Measurements from ENCODE around the gene GPR148. TPM values are rescaled to one million over a fixed set of nuclear protein-coding genes. Genes with fewer than 3 reads are reported as not detected.
"Not testable (repeated sequence)": the region's sequence is repeated elsewhere in the genome, so short reads cannot be mapped to it uniquely, and the experiment has no call there.

Gene GPR148, protein sequence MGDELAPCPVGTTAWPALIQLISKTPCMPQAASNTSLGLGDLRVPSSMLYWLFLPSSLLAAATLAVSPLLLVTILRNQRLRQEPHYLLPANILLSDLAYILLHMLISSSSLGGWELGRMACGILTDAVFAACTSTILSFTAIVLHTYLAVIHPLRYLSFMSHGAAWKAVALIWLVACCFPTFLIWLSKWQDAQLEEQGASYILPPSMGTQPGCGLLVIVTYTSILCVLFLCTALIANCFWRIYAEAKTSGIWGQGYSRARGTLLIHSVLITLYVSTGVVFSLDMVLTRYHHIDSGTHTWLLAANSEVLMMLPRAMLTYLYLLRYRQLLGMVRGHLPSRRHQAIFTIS
- total RNA-seq (2014; rRNA removed; shearing (Covaris generic)) (not detected in 2 replicates), total RNA-seq (2022) (not detected in 2 replicates), Bru-seq, nascent RNA (percentile 15 among the genes with signal in this experiment), BruChase-seq, experiment 1, labeled RNA remaining after a 6-hour chase (not detected), BruChase-seq, experiment 2, labeled RNA remaining after a 2-hour chase (not detected)
- long read RNA-seq, result 0 reads

DNA sequence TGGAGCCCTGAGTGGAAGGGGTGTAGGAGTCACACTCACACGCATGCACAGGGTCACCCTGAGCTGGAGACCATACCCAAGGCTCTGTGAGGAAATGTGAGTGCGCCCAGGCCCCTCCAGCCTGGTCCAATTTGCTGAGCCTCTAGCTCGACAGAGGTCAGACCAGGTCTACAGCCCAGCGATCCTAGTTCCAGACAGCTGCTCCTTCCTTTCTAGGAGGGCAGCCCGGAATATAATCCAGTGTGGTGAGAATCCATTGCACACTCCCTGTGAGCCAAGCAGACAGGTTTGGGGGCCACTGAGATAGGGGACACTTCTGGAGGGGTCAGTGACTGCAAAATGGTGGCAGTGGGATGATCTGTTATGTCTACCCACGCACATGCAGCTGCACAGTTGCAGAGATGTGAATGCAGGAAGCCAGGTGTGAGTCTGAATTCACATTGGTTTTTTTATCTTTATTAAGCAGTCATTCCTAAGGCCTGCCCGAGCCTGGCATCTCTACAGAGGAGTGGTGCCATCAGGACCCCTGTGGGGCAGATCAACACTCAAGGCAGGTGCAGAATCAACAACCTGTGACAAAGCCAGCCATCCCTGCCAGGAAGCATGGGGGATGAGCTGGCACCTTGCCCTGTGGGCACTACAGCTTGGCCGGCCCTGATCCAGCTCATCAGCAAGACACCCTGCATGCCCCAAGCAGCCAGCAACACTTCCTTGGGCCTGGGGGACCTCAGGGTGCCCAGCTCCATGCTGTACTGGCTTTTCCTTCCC, at the start of gene GPR148:
Gene GPR148 (plus strand): TSS at position 522 of the 768 bp plus-strand sequence. CDS start 82 bp downstream, at position 604.
- Histone ChIP-seq H3K27ac (ENCODE audit: low read depth, low read length, poor library complexity, severe bottlenecking) (no peak within 1 kb of the TSS), H3K79me2 (ENCODE audit: insufficient read depth, low read depth, low read length) (no peaks in the 10 kb centered on the region), H3K4me3 (ENCODE audit: low read depth, low read length, poor library complexity, severe bottlenecking) (peak within 1 kb of the TSS; percentile 62), H3K9me3 (ENCODE audit: low read length) (no peaks in the 10 kb centered on the region), H4K20me1 (ENCODE audit: insufficient read depth, low read length) (no peaks in the 10 kb centered on the region), H3K36me3 (ENCODE audit: insufficient read depth, low read length) (no peaks in the 10 kb centered on the region), H3K9me2 (ENCODE audit: insufficient read depth, low read length) (no peaks in the 10 kb centered on the region), H3K4me2 (ENCODE audit: low read length) (peak within 1 kb of the TSS; percentile 61), H3K4me1 (ENCODE audit: insufficient read depth, low read length, poor library complexity, severe bottlenecking) (peaks cover 11% of the 10 kb centered on the region), H2AFZ (ENCODE audit: low read length) (peak within 1 kb of the TSS; percentile 74)
- no TSS peak for BruUV-seq (replicated peaks)
- POLR2A ChIA-PET, result interaction anchor here (0.6 kb wide), 1 partner anchor 375 kb away, joined by 3 read pairs; no protein-coding TSS in a partner anchor
- CTCF ChIA-PET (ENCODE audit: unreplicated experiment), result no interaction called here
- DNase-seq (ENCODE audit: low spot score), result no peak
- intact Hi-C loops (cut with micrococcal nuclease; ENCODE audit: unreplicated experiment), result no loop called here
- no peak for TF ChIP-seq EZH2phosphoT487 (IDR thresholded peaks at IDR 0.05; ENCODE audit: borderline replicate concordance, low read depth, low read length)
- TF ChIP-seq, protein P1, sequence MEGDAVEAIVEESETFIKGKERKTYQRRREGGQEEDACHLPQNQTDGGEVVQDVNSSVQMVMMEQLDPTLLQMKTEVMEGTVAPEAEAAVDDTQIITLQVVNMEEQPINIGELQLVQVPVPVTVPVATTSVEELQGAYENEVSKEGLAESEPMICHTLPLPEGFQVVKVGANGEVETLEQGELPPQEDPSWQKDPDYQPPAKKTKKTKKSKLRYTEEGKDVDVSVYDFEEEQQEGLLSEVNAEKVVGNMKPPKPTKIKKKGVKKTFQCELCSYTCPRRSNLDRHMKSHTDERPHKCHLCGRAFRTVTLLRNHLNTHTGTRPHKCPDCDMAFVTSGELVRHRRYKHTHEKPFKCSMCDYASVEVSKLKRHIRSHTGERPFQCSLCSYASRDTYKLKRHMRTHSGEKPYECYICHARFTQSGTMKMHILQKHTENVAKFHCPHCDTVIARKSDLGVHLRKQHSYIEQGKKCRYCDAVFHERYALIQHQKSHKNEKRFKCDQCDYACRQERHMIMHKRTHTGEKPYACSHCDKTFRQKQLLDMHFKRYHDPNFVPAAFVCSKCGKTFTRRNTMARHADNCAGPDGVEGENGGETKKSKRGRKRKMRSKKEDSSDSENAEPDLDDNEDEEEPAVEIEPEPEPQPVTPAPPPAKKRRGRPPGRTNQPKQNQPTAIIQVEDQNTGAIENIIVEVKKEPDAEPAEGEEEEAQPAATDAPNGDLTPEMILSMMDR (conservative IDR thresholded peaks at IDR 0.05; ENCODE audit: low read length), result no peak

DNA sequence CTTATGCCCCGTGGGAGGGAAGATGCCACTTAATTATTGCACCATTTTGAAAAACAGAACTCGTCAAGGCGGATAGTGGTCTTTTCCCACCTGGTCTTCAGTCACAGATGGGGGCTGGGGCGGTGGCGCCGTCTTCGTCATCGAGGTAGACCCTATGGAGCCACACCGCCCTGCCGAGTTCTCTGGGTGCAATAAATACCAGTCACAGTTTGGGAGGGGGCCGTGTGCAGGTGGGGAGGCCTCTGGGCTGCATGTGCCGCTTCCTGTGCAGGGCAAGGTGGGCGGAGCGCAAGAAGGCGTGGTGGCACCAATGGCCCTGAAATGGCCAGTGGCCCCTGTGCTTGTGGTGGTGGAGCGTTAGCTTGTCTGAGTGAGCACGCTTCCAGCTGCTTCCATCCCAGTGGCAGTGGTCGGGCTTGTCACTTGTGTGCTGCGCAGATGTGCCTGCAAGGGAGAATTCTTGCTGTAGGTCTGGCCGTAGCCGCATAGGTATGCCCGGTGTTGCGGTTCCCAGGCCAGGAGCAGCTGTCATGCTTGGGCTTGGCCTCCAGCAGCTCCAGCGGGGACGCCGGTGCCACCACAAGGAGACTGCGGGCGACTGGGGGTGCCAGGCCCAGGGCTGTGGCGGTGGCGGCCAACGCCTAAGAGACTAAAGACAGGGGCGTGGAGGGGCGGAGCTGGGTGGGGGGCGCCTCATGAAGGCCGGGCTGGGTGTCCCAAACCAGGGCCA, 36.7 kb upstream of the GPR148 start:
- POLR2A ChIA-PET; H3K36me3 ChIP-seq (ENCODE audit: insufficient read depth, low read length); H2AFZ ChIP-seq (ENCODE audit: low read length); H4K20me1 ChIP-seq (ENCODE audit: insufficient read depth, low read length); H3K79me2 ChIP-seq (ENCODE audit: insufficient read depth, low read depth, low read length); CTCF ChIA-PET (ENCODE audit: unreplicated experiment); H3K4me3 ChIP-seq (ENCODE audit: low read depth, low read length, poor library complexity, severe bottlenecking); H3K27ac ChIP-seq (ENCODE audit: low read depth, low read length, poor library complexity, severe bottlenecking); DNase-seq (ENCODE audit: low spot score); BruUV-seq (replicated peaks); H3K4me2 ChIP-seq (ENCODE audit: low read length); intact Hi-C loops (cut with micrococcal nuclease; ENCODE audit: unreplicated experiment); H3K4me1 ChIP-seq (ENCODE audit: insufficient read depth, low read length, poor library complexity, severe bottlenecking); H3K9me3 ChIP-seq (ENCODE audit: low read length); H3K9me2 ChIP-seq (ENCODE audit: insufficient read depth, low read length): not testable (repeated sequence)

DNA sequence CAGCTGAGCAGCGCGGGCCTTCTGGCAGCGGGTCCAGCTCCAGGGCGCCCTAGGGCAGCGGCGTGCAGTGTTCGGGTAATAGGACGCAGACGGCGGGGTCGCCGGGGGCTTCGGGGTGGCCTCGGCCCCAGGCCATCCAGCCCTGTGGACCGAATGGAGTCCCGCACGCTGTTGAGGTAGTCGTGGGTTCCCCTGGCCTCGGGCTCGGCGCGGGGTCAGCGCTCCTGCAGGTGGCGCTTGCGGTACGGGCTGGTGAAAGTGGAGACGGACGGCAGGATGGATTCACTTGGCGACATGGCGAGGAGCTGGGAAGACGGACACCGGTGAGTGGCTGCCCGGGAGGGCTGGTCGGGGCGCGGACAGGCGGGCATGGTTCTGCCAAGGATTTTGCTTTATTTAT, 35.4 kb upstream of the GPR148 start:
- CTCF ChIA-PET (ENCODE audit: unreplicated experiment); intact Hi-C loops (cut with micrococcal nuclease; ENCODE audit: unreplicated experiment): not testable (repeated sequence)

DNA sequence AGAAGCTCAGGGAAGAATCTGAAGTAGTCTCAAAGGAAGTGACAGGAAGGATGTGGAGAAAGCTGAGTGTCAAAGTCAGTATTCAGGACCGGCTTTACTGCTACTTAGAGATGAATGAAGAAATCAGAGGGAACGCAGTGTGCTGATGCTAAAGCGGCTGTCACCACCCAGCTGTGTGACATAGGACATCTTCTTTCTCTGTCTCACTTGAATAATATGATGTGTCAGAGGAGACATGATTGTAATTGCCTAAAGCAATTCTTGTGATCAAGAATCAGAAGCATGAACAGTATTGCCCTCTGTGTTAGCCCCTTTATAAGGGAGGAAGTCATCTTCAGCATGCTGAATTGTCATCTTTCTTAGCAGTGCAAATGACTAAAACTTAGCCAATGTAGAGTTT, 25.6 kb upstream of the GPR148 start:
- H3K36me3 ChIP-seq (ENCODE audit: insufficient read depth, low read length); H4K20me1 ChIP-seq (ENCODE audit: insufficient read depth, low read length); intact Hi-C loops (cut with micrococcal nuclease; ENCODE audit: unreplicated experiment); H3K9me2 ChIP-seq (ENCODE audit: insufficient read depth, low read length); H3K27ac ChIP-seq (ENCODE audit: low read depth, low read length, poor library complexity, severe bottlenecking); H3K4me3 ChIP-seq (ENCODE audit: low read depth, low read length, poor library complexity, severe bottlenecking); H3K79me2 ChIP-seq (ENCODE audit: insufficient read depth, low read depth, low read length); BruUV-seq (replicated peaks); H3K4me2 ChIP-seq (ENCODE audit: low read length); H2AFZ ChIP-seq (ENCODE audit: low read length); DNase-seq (ENCODE audit: low spot score); CTCF ChIA-PET (ENCODE audit: unreplicated experiment); H3K9me3 ChIP-seq (ENCODE audit: low read length); POLR2A ChIA-PET; H3K4me1 ChIP-seq (ENCODE audit: insufficient read depth, low read length, poor library complexity, severe bottlenecking): not testable (repeated sequence)

More for the DNA sequence above, 35.4 kb upstream of the GPR148 start:
- H3K27ac ChIP-seq (ENCODE audit: low read depth, low read length, poor library complexity, severe bottlenecking); H3K9me3 ChIP-seq (ENCODE audit: low read length); H3K4me2 ChIP-seq (ENCODE audit: low read length); H2AFZ ChIP-seq (ENCODE audit: low read length); H3K9me2 ChIP-seq (ENCODE audit: insufficient read depth, low read length); POLR2A ChIA-PET; DNase-seq (ENCODE audit: low spot score); BruUV-seq (replicated peaks); H4K20me1 ChIP-seq (ENCODE audit: insufficient read depth, low read length); H3K79me2 ChIP-seq (ENCODE audit: insufficient read depth, low read depth, low read length); H3K4me1 ChIP-seq (ENCODE audit: insufficient read depth, low read length, poor library complexity, severe bottlenecking); H3K4me3 ChIP-seq (ENCODE audit: low read depth, low read length, poor library complexity, severe bottlenecking); H3K36me3 ChIP-seq (ENCODE audit: insufficient read depth, low read length): not testable (repeated sequence)

DNA sequence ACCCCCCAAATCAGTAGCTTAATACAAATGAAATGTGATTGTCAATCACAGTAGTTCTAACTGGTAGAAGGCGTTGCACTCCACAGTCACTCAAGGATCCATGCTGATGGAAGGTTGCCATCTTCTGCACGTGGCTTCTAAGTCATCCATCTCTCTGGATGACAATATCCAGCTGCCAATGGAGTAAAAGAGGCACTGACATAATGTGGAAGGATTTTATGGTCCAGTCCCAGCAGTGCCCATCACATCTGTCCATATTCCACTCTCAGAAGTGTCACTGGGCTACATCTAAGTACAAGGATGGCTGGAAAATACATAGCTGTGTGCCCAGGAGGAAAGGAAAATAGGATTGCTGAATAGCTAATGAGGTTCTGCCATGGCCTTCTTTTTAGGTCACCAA, 14.1 kb upstream of the GPR148 start:
- H3K9me2 ChIP-seq (ENCODE audit: insufficient read depth, low read length); H3K4me2 ChIP-seq (ENCODE audit: low read length); H3K36me3 ChIP-seq (ENCODE audit: insufficient read depth, low read length); H3K27ac ChIP-seq (ENCODE audit: low read depth, low read length, poor library complexity, severe bottlenecking); H3K9me3 ChIP-seq (ENCODE audit: low read length); H2AFZ ChIP-seq (ENCODE audit: low read length); CTCF ChIA-PET (ENCODE audit: unreplicated experiment); H4K20me1 ChIP-seq (ENCODE audit: insufficient read depth, low read length); intact Hi-C loops (cut with micrococcal nuclease; ENCODE audit: unreplicated experiment); H3K79me2 ChIP-seq (ENCODE audit: insufficient read depth, low read depth, low read length); DNase-seq (ENCODE audit: low spot score); H3K4me3 ChIP-seq (ENCODE audit: low read depth, low read length, poor library complexity, severe bottlenecking); H3K4me1 ChIP-seq (ENCODE audit: insufficient read depth, low read length, poor library complexity, severe bottlenecking); BruUV-seq (replicated peaks); POLR2A ChIA-PET: not testable (repeated sequence)

All from OCI-LY7 (cell line).